K562 (cell line): ENCODE results near the gene DSTYK. TPM values are rescaled to one million over a fixed set of nuclear protein-coding genes. Genes with fewer than 3 reads are reported as not detected.
A peak's percentile ranks its signal among the peaks of the same experiment; 100 is the strongest.

Source experiments
- E2F5 ChIP-seq: sonication (generic); formaldehyde crosslinking; IDR thresholded peaks from 2 replicates; pipeline ENCODE4 v1.8.0; 2022; ENCODE audit warnings: mild to moderate bottlenecking, missing genetic modification reagents
- FOXJ3 ChIP-seq: sonication (generic); formaldehyde crosslinking; IDR thresholded peaks from 2 replicates; pipeline ENCODE4 v1.4.0; 2020; ENCODE audit warnings: mild to moderate bottlenecking, missing genetic modification reagents
- JUND ChIP-seq, 2 experiments: IDR thresholded peaks; 2 replicates in 1 of 2; 3 replicates in 1 of 2; pipeline ENCODE4 v1.6.1; 2011; ENCODE audit warnings: borderline replicate concordance in 2 of 2, low read depth in 2 of 2, low read length in 2 of 2, improper control_type of control experiment in 1 of 2, missing biosample characterization in 1 of 2, missing genetic modification characterization in 1 of 2, missing genetic modification reagents in 1 of 2
- MAFF ChIP-seq: IDR thresholded peaks from 2 replicates; pipeline ENCODE4 v1.6.1; 2012; ENCODE audit warnings: low read length, improper control_type of control experiment
- MEF2D ChIP-seq: conservative IDR thresholded peaks from 2 replicates; pipeline ENCODE4 v1.6.1; 2016; ENCODE audit warnings: low read depth, missing genetic modification characterization, missing compliant biosample characterization
- MTA2 ChIP-seq: fragments of 450-650 bp; IDR thresholded peaks from 2 replicates; pipeline ENCODE4 v1.6.1; 2016; ENCODE audit warnings: low read depth
- NR2C2 ChIP-seq, 2 experiments: fragments of 200-800 bp in 1 of 2; sonication (Bioruptor generic) in 1 of 2; sonication (generic) in 1 of 2; formaldehyde crosslinking in 1 of 2; IDR thresholded peaks; 2 replicates each; pipeline versions ENCODE4 v1.6.1 to v1.8.0; 2016 to 2022; ENCODE audit warnings: mild to moderate bottlenecking in 1 of 2, missing compliant biosample characterization in 1 of 2, missing genetic modification characterization in 1 of 2, missing genetic modification reagents in 1 of 2
- PKNOX1 ChIP-seq: fragments of 450-650 bp; IDR thresholded peaks from 2 replicates; pipeline ENCODE4 v1.6.1; 2016
- PYGO2 ChIP-seq: fragments of 450-650 bp; IDR thresholded peaks from 2 replicates; pipeline ENCODE4 v1.6.1; 2016; ENCODE audit warnings: mild to moderate bottlenecking, missing genetic modification characterization, moderate library complexity, missing compliant biosample characterization
- SMARCA4 ChIP-seq: fragments of 450-650 bp; IDR thresholded peaks from 2 replicates; pipeline ENCODE4 v1.6.1; 2016
- TAF1 ChIP-seq: IDR thresholded peaks from 2 replicates; pipeline ENCODE4 v1.6.1; 2011; ENCODE audit warnings: mild to moderate bottlenecking, low read length, moderate library complexity; ENCODE audit not compliant: insufficient read depth, control insufficient read depth, severe bottlenecking; ENCODE audit errors: extremely low read depth
- TRIM28 ChIP-seq: fragments of 450-650 bp; IDR thresholded peaks from 2 replicates; pipeline ENCODE4 v1.6.1; 2017
- ZFX ChIP-seq: sonication (generic); formaldehyde crosslinking; IDR thresholded peaks from 2 replicates; pipeline ENCODE4 v1.8.0; 2022; ENCODE audit warnings: mild to moderate bottlenecking, missing genetic modification reagents, moderate library complexity
- ZNF318 ChIP-seq, 2 experiments: fragments of 450-650 bp; IDR thresholded peaks; 2 replicates each; pipeline ENCODE4 v1.6.1; 2016; ENCODE audit warnings: mild to moderate bottlenecking in 2 of 2, borderline replicate concordance in 1 of 2, low read depth in 1 of 2, moderate library complexity in 1 of 2
- ZNF79 ChIP-seq: fragments of 250-450 bp; sonication (Bioruptor Pico); IDR thresholded peaks from 2 replicates; pipeline ENCODE4 v1.4.0; 2020; ENCODE audit warnings: low read depth, mild to moderate bottlenecking, moderate library complexity
- ZZZ3 ChIP-seq: fragments of 450-650 bp; IDR thresholded peaks from 2 replicates; pipeline ENCODE4 v1.6.1; 2016; ENCODE audit warnings: antibody characterized with exemption, mild to moderate bottlenecking, moderate library complexity
- polyA plus RNA-seq, 8 experiments: library from polyadenylated mRNA; depleted of rRNA in 4 of 8; stranded (reverse) in 5 of 8; unstranded in 3 of 8; fragments of >200 nt; fragmentation: Nextera tagmentation in 2 of 8; fragmentation: Illumina TruSeq in 1 of 8; extraction: Ambion mirVana in 2 of 8; extraction: Trizol in 1 of 8; gene quantifications; 2 replicates each; pipeline versions ENCODE4 v1.2.1 to v1.2.3, GENCODE V29; 2011 to 2014; ENCODE audit warnings: inconsistent platforms in 1 of 8, missing spikeins in 1 of 8
- total RNA-seq, 7 experiments: library from RNA; depleted of rRNA in 6 of 7; stranded (reverse); fragments of >200 nt in 6 of 7; fragmentation: Illumina TruSeq in 2 of 7; extraction: Trizol in 2 of 7; gene quantifications; 2 replicates each; pipeline versions ENCODE4 v1.2.1 to v1.2.3, GENCODE V29; 2011 to 2021; ENCODE audit warnings: low replicate concordance in 1 of 7

The DSTYK gene
- total and polyA plus RNA-seq, 9 of the 15 experiments (the other 6 are each of a cell fraction or from before 2014, with no cell fraction given), result 4.2 to 7.1 (median 6.2) TPM

- TF ChIP-seq ZNF79 (peak; percentile 25; the same call in 1 of the 2 replicates), TRIM28 (peak; percentile 90), PKNOX1 (peak; percentile 13; the same call in 1 of the 2 replicates), TAF1 (peak; percentile 84), MAFF (peak; percentile 21; the same call in 1 of the 2 replicates), SMARCA4 (peak; percentile 82), ZNF318 (IDR thresholded peaks at IDR 0.05; ENCODE audit: borderline replicate concordance in 1 of 2, low read depth in 1 of 2) (peak in 1 of 2 experiments; percentile 61; a peak in 2 of 4 replicates), ZZZ3 (peak; percentile 91), FOXJ3 (CRISPR knock-in tag) (no peak), MTA2 (peak; percentile 55), JUND (IDR thresholded peaks at IDR 0.05; ENCODE audit: borderline replicate concordance, low read depth, low read length) (peak; percentile 94), JUND (tag; IDR thresholded peaks at IDR 0.05; ENCODE audit: borderline replicate concordance, low read depth, low read length) (peak; percentile 93), E2F5 (CRISPR knock-in tag) (peak; percentile 92; the same call in 1 of the 2 replicates), NR2C2 (CRISPR knock-in tag; IDR thresholded peaks at IDR 0.05) (peak; percentile 92), NR2C2 (tag; IDR thresholded peaks at IDR 0.05) (peak; percentile 97), PYGO2 (tag) (peak; percentile 87), ZFX (CRISPR knock-in tag) (peak; percentile 87), MEF2D (peak; percentile 81)
These were observed 89.6 kb downstream of the DSTYK start, which contains the start of gene RBBP5 (continued) for GRCh38 chr1:205121660-205122488.
